T-helper 2 cell treated with Interferon-gamma antibody and Interleukin-4, amounts not matched to agents 100 ng/mL and 5 ng/mL, for 36 hours (primary cell): ENCODE results near the gene AMPH. TPM values are rescaled to one million over a fixed set of nuclear protein-coding genes. Genes with fewer than 3 reads are reported as not detected.

ENCODE experiments used
- intact Hi-C: fragments of 100-400 bp; cut with micrococcal nuclease; formaldehyde crosslinking; loops from one replicate; pipeline ENCODE4 v1.15.1; 2023
- total RNA-seq: library from RNA; stranded (reverse); gene quantifications from 2 replicates; pipeline ENCODE4 v1.2.3, GENCODE V29; 2022

Gene AMPH
- total RNA-seq, 1 donor from 2014 or later: 0.30 TPM

DNA sequence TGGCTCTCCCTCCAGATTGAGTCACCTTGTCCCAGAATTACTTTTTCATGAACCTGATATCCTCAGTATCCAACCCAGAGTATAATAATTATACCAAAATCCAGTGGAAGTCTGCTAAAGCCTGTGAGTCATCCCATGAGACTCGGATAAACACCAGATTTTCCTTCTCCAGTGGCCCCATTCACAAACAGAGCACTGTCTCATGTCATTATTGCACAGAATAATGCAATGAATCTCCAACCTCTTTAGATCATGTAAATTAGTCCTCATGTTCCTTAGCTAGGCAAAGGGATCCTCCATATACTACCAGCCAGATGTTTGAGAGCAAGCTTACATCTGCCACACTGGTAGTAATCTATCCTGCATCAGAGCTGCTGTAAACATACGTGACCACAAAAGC lies 89.0 kb downstream of the AMPH start:
- intact Hi-C loops: loop anchor here (5.0 kb wide), 1 partner anchor 145 kb away; no protein-coding TSS in a partner anchor

DNA sequence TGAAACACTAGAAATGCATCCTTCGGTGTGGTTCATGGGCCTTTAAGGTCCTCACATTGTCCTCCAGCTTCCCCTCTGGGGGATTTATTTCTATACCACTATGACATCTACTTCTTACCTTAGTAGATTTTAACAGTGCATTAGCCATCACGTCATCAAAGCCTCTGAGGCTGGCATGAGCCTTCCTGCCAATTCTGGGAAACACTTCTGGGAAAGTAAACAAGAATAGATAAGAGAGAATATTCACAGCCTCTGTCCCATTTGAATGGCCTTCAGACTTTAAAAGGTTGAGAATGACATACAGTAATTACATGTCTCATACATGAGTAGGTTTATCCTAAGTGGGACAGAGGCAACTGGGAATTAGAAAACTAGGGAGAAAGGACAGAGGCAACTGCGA lies 89.7 kb downstream of the AMPH start:
- intact Hi-C loops: loop anchor here (5.0 kb wide), 1 partner anchor 144 kb away; no protein-coding TSS in a partner anchor

DNA sequence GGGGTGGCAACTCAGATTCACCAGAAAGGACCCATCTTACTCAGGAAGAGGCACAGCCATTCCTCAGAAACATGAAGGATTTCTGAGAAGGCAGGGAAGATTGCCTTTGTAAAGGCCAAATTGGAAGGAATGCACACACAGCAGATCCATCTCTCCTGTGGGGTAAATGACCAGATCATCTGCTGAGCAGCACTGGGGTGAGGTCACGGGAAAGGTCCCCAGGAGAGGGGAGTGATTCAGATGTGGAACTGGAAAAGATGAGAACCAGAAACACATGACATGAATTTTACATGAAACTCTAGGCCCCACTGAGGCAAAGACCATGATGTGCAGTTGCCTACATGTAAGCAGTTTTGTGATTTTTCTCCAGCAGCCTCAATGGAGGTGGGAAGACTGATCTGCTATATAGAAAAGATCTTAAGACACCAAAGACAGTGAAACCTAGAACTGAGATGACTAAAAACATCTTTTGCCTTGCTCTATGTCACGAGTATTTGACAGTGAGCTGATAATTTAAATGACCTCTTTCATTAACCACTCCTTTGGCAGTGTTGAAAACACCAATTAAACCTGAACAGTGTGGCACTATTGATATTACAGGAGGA lies 91.6 kb downstream of the AMPH start:
- intact Hi-C loops: loop anchor here (5.0 kb wide), 1 partner anchor 142 kb away; no protein-coding TSS in a partner anchor

DNA sequence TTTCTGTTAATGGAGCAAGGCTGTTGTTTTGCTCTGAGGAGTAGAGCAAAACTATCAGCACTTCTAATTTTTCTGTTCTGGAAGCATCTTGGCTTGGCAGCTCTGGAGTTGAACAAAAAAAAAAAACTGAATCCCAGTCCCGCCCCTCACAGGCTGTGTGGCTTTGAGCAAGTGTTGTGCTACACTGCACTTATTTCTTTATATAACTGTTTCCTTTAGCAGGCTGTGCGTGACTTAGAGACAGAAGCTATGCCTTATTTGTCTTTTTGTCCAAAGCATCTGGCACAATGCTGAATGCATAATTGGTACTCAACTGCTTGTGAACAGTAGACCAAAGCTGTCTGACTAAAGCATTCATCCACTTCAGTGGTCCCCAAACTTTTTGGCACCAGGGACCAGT lies 96.1 kb downstream of the AMPH start:
- intact Hi-C loops: no loop called here

DNA sequence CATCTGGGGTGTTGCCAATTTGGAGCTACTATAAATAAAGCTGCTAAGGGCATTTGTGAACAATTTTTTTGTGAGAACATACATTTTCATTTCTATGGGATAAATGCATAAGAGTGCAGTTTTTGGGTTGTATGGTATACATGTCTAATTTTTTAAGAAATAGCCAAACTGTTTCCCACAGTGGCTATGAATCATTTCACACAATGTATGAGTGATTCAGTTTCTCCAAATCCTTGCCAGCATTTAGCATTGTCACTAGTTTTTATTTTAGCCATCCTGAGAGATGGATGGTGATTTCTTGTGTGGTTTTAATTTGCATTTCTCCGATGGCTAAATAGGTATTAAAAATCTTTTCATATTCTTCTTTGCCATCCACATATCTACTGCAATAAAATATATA lies 105.3 kb downstream of the AMPH start:
- intact Hi-C loops: no loop called here

DNA sequence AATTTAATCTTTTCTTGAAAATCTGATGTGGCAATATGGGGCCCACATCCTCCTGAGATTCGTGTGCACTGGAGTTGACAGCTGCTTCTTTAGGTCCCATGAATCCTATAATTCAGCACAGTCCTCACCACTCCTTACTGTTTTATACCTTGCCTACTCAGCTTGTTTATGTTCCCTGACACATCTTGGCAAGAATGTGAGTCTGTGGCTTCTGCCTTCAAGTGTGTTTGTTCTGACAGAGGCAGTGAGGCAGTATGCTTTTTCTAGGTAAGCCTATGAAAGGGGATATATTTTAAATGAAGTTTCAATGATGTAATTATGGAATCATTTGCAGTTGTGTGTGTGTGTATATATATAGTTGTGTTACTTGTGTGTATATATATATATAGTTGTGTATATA lies 106.4 kb downstream of the AMPH start:
- intact Hi-C loops: no loop called here

DNA sequence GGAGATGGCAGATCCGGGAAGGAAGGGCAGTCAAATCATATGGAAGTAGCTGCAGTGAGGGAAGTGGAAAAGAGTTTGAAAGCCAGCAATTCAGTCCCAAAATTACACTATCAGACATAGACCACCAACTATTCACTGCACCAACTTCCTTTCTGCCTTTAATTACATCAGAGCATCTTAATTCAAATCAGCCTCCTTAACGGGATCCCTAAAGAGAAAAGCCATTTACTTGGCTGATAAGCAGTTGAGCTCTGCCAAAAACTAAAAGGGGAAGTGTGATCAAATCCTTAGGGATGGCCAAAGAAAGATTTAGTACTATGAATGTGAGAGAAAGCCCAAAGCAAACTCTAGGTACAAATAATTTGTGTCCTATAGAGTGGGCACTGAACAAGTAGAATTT lies 110.4 kb downstream of the AMPH start:
- intact Hi-C loops: no loop called here

DNA sequence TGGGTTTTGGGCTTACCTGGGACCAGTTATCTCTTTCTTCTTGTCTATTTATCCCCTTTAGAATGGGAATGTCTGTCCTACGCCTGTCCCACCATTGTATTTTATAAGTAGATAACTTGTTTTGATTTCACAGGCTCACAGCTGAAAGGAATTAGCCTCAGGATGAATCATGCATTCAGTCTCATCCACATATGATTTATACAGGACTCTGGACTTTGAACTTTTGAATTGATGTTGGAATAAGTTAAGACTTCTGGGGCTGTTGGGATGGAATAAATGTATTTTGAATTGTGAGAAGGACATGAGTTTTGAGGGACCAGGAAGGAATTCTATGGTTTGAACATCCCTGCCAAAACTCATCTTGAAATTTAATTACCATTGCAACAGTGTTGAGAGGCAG lies 112.6 kb downstream of the AMPH start:
- intact Hi-C loops: no loop called here

DNA sequence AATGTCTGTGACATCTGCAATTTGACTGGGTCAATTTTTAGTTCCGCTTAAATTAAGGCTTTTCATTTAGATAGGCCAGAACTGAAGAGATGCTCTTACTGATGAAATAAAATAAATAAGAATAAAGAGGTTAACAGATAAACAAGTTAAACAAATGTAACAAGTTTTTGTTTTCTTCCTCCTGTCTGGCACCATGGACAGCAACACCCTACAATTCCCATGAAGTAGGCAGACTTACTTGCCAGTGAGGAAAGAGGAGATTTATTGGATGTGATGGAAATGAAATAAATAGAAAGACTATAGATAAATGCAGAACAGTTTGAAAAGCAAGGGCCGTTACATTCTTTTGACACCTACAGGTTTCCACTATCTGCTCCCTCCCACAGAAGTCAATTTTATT lies 118.5 kb downstream of the AMPH start:
- intact Hi-C loops: no loop called here

DNA sequence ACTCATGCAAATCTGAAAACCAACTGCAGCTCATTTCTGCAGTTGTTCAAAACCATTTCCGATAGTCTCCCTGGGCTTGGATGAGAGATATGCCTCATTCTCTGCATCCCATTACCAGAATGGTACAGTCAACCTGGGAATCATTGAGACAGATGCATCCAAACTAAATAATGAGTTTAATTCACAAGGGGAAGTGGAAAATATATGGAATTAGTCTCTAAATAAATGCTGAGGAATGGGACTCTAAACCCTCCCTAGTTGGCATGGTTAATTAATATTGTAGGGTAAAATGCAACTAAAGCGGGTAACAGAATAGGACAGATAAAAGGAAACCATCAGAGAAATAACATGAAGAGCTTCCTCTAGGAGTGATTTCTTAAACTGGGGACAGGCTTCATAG lies 118.9 kb downstream of the AMPH start:
- intact Hi-C loops: no loop called here

DNA sequence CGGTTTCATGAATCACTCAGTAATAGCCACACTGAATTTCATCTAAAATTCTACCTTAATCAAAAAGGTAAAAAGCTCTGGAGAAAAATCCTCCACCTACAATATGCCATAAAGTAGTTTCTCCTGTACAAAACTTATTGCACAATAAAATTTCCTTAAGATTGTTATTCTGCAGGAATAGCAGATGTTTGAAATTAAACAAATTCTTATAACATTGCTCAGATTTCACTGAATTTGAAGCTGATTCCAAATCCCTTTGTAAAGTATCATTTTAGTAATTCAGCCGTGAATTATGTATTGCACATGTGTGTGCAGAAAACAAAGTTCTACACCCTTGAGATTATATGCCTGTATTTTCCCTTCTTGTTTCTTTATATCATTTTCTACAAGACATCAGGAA lies 123.8 kb downstream of the AMPH start:
- intact Hi-C loops: no loop called here

DNA sequence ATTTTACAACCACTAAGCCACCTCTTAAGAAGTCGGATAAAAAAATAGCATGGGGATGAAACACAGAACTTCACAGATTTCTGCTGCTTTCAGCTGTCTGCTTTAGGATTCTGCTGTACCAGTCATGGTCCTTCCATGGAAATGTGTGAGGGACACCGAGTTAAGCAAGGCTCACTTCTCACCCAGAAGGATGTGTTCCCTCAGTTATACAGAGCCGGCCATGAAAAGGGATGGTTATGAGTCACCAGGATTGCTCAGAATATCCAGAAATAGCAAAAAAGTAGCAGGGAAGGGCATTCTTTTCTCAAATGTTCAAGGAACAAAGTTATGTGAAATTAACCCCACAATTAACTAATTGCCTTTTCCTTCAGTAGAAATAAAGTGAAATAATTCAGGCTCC lies 124.4 kb downstream of the AMPH start:
- intact Hi-C loops: no loop called here

DNA sequence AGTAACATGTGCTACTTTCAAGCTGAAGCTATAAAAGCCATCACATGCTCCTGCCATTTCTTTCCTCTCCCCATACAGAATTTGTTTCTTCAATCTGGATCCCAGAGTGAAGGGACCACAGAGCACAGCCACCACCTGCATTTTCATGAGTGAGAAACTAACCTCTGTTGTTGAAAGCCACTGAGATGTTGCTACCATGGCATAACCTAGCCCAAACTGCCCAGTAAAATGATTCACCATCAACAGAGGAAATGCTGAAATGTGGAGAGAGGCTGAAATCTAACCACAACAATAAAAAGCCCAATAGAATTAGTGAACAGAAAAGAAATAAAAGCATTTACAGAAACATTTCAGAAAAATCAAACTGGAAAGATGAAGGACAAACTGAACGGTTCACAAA lies 125.2 kb downstream of the AMPH start:
- intact Hi-C loops: no loop called here

DNA sequence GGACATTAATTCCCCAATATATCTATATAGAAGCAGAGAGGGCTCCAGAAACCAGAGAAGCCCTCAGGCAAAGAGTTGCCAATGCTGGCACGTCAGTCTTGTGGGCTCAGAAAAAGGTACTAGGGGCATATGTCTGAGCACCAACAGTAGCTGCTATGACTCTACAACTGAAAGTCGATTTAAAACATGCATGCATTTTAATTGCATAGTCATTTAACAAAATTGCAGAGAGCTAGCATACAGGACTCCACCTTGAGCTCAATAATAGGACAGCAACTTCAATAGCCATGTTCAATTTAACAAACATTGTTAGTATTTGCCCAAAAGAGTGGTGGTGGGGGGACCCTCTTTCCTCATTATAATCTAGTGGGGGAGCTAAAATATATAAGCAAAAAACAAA lies 126.5 kb downstream of the AMPH start:
- intact Hi-C loops: no loop called here

DNA sequence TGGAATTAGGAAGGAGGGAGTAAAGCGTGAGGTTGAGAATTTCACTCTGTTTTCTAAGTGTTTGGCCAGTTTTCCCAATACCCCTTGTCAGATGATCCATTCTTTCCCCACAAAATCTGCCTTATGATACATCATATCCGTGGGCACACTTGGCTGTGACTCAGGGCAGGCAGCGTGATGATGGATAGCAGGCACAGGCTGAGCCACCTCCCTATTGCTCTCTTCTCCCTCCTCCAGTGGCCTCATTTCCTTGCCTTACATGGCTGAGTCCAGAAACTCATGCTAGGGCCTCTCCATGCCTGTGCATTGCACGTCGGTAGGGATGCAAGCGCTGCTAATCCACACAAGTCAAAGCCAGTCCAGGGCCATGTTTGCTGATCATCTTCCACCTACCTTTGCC lies 128.3 kb downstream of the AMPH start:
- intact Hi-C loops: no loop called here

DNA sequence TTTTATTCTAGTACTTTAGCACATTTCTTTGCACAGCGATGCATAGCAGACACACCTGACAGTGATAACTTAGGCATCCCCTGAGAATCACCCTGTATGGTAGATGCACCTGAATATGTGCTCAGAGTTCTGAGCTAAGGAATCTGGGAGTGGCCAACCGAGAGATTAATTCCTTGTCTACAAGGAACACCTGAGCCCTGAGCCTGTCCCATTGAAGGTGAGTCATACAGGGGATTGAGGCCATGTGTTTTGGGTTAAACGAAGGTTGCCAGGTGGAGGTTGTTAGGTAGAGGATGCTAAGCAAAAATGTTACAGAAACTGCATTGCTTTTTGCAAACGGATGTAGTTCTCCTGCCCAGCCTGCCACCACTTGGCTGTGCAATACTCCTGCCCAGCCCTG lies 128.9 kb downstream of the AMPH start:
- intact Hi-C loops: no loop called here

DNA sequence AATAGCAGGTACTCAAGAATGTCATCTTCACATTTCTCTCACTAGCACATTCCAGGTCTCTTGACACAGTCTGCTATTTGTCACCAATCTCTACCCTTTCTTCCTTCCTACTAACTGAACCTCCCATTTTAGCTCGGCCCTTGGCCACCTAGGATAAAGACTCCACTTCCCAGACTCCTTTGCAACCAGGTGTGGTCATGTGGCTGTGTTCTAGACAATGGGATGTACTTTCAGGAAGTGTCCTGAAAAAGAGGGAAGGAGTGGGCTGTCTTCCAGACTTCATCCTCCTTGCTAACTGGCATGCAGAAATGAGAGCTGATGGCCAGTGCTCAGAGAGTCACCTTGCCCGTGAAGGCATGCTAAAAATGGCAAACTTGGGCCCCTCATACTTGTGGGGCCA lies 139.2 kb downstream of the AMPH start:
- intact Hi-C loops: no loop called here

DNA sequence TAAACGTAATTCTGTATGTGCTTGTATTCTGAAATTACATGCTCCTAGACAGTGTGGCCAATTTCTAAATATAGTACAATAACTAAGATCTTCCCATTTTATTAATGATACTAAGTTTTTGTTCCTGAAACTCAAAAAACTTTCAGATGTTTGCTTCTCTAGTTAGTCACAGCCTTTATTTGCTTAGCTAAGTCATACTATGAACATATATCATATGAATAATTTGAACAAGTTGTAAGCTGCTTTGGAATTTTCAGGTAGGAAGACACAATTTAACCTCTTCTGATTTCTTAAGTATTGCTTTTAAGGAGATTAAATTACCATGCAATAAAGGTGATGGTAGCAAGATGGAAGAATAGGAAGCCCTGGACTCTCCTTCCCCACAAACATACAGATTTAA lies 148.7 kb downstream of the AMPH start:
- intact Hi-C loops: no loop called here

DNA sequence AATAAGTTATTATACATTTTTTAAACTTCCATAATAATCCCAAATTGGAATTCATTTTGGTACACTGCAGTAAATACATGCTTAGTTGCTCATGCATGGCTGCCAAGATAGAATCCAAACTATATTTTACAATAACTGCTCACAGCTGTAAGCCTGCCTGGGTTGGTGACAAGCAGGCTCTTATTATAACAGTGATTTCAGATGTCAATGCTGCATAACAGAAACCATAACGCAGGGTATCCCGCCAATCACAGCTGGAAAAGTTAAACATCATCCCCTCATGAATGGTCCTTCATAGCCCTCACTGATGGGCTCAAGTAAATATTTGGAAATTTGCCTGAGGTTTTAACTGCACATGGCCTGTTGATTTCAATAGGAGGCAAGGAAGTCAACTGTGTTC lies 149.8 kb downstream of the AMPH start:
- intact Hi-C loops: no loop called here

DNA sequence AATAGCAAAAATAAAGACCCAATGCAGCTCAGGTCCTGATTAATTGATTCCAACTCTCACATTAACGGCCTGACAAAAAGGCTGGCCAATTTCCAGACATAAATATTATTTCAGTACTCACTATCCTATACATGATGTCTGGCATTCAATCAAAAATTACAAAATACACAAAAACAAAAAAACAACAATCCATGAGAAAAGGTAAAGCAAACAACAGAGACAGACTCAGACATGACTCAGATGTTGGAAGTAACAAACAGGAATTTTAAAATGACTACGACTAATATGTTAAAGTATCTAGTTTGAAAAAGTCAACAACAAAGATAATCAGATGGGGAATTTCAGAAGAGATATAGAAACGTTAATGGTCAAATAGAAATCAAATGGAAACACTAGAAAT lies 152.8 kb downstream of the AMPH start:
- intact Hi-C loops: no loop called here

DNA sequence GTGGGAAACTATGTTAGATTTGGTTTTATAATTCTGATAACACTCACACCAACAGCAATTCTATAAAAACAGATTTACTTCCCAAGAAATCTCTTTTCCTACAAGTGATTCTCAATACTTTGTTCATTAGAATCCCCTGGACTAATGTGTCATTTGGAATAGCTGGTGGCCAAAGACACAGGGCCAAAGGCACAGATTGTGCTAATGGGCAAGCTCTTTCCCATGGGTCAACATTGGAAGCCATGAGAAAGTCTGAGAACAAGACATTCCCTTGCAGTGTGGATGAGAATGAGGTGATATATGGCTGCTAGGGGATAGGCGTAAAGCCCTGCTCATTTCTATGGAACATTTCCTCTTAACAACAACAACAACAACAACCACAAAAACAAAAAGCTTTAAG lies 153.8 kb downstream of the AMPH start:
- intact Hi-C loops: no loop called here

DNA sequence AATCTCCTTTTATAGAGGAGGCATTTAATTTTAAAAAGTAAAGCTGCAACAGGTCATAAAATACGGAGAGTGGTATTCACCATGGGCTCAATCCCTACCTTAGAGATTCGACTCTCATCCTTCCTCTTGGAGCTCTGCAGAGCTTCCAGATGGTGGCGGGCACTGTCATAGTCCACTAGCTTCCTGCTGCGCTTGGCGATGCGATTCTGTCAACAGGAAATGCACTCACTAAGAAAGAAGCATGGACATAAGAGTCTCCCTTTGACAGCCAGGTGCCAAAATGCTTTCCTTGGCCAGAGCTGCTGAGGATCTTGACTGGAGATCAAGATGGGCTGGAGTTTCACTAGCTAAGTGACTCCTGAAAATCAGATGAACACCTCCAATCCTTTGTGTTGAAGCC lies 154.4 kb downstream of the AMPH start:
- intact Hi-C loops: no loop called here

DNA sequence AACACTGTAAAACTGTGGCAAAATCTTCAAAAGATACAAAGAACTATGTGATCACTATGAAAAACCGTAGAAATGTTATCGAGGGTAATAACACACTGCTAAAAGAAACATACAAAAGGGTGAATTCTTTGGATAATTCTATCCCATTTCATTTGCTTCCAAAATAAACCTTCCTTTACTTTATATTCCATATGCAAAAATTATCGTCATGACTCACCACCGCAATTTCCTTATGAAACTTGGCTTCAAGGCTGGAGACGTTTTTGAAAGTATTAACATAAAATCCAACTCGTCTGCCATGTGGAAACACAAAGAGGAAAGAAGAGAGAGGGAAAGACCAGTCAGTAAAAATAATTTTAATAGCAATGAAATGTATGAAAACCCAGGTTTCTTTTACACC lies 165.2 kb downstream of the AMPH start:
- intact Hi-C loops: no loop called here
